Activated CD4-positive, alpha-beta T cell treated with anti-CD3 and anti-CD28 coated beads, Interleukin-2, amount 50 U/mL, for 4 hours (primary cell): ENCODE results near the gene RAMP2.
A peak's percentile ranks its signal among the peaks of the same experiment; 100 is the strongest.

ENCODE experiments used
- DNase-seq, 2 experiments: peaks; one replicate each; pipeline ENCODE4 v3.0.0-alpha.2; 2020

Gene RAMP2

DNA sequence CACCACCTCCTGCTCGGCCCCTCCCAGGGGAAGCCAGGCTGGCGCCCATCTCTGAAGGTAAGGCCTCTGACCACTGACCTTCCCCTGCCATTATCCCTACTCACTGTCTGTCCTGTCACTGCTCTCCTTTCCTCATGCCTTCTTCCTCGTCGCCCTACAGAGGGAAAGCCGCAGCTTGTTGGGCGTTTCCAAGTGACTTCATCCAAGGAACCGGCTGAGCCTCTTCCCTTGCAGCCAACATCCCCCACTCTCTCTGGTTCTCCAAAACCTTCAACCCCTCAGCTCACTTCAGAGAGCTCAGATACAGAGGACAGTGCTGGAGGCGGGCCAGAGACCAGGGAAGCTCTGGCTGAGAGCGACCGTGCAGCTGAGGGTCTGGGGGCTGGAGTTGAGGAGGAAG lies 34.4 kb downstream of the RAMP2 start:
- DNase-seq: no peak

DNA sequence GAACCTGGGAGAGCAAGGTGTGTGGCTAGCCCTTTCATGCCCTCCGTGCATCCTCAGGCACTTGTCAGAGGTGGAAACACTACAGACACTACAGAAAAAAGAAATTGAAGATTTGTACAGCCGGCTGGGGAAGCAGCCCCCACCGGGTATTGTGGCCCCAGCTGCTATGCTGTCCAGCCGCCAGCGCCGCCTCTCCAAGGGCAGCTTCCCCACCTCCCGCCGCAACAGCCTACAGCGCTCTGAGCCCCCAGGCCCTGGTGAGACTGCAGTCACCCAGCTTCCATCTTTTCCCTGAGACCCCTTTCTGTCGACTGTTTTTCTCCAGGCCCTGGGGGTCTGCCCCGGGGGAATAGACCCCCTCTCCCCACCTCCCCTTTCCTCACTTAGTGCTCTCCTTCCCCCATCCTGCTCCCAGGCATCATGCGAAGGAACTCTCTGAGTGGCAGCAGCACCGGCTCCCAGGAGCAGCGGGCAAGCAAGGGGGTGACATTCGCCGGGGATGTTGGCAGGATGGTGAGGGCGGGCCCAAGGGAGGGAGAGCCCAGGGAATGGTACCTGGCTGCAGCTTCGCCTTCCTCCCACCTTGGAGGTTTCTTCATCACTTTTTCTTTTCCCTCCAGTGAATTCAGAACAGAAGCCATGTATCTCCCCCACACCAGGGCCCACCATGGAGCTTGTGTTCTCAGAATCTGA lies 35.2 kb downstream of the RAMP2 start:
- no peak for DNase-seq

DNA sequence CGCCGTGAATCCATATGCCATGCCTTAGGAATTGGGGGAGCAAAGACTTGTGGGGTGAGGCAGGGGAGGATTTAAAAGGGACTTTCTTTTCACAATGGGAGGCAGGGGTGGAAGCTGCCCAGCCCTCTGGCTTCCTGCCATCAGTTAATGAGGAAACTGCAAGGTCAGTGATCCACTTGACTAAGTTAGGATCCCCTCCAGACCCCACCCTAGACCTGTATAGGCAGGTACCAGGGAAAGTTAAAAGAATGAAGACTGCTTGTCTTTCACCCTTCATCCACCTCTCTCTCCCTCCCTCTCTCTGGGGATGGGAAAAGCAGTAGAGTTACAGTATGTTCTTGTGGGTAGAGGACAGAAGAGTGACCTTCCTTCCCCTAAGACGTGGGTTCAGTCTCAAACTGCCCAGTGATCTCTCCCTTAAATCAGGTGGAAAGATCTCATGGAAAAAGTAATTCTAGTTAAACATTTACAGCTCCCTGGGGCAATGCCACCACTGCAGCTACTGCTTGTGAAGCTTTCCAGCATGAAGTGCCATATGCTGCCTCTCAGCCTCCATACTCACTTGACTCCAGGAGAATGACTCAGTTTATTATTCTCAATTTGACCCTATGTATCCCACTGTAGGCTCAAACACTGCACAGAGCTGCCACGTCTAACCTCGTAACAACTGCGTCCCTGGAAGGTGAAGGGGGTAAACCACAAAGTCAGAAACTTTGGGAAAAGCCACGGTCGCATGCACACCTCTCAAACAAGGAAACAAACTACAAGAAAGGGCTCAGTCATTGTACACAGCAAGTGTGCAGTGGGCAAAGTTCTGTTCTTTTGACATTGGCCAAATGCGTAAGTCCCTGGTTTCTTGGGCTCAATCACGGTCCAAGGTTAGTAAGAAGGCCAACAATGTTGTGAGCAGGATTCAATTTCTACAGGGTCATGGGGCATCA lies 36.3 kb downstream of the RAMP2 start:
- DNase-seq: no peak

DNA sequence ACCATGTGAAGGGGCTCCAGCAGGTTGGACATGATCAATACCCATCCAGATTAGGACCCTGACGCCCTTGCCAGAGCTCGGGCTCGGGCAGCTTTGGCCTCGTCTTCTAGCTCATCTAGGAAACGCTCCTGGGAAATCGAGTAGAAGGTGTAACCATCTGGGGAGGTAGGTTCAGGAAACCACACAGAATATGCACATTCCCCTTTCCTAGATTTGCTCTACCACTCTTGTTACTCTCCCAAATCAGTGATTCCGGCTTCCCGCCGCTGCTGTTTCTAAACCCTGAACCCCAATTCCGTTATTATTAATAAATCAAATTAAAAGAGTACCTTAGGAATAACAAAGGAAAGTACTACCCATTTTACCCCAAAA lies 37.0 kb downstream of the RAMP2 start:
- no peak for DNase-seq

DNA sequence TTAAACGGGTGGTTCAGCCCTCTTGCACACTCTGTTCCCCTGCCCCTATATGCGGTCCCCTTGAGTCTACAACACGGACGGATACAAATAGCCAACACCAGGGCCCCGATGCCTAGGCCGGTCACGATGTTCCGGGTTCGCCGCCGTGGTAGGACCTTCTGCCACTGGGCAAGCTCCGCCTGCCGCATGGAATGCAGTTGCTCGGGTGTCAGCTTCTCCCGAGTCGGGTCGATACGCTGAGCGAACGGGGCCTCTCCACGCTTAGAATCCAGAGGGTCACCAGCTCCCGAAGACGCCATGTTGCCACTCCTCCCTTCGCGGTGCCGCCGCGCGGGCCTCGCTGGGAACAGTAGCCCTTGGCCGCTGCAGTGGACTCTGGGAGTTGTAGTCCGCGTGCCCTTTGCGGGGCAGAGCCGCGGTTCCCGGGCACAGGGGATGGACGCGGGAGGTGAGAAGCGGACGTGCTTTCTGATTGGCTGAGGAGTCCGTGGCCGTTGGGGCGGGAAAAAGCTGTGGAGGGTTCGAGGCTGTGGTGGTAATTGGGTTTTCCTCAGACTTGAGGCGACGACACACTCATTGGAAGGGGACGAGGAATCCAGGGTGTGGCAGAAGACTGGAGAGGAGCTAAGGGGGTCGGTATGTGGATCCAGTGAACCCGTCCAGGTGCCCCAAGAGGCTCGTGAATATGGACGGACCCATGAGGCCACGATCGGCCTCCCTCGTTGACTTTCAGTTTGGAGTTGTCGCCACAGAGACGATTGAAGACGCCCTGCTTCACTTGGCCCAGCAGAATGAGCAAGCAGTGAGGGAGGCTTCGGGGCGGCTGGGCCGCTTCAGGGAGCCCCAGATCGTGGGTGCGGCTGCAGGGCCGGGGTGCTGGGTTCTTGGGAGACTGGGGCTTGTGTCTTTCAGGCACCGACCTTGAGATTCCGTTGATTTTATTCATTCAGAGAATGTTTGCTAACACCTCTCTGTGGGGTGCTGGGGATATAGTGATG lies 37.7 kb downstream of the RAMP2 start, which contains the start of the genes CNTD1 and COA3:
Gene CNTD1, plus strand, starts transcription at position 479 of the 998 bp plus-strand sequence. Its CDS starts 207 bp downstream, at position 686.
Gene COA3, minus strand, starts transcription at position 322 of the 998 bp plus-strand sequence. Its CDS starts 23 bp downstream, at position 299.
- peak; percentile 67 to 69 for DNase-seq

DNA sequence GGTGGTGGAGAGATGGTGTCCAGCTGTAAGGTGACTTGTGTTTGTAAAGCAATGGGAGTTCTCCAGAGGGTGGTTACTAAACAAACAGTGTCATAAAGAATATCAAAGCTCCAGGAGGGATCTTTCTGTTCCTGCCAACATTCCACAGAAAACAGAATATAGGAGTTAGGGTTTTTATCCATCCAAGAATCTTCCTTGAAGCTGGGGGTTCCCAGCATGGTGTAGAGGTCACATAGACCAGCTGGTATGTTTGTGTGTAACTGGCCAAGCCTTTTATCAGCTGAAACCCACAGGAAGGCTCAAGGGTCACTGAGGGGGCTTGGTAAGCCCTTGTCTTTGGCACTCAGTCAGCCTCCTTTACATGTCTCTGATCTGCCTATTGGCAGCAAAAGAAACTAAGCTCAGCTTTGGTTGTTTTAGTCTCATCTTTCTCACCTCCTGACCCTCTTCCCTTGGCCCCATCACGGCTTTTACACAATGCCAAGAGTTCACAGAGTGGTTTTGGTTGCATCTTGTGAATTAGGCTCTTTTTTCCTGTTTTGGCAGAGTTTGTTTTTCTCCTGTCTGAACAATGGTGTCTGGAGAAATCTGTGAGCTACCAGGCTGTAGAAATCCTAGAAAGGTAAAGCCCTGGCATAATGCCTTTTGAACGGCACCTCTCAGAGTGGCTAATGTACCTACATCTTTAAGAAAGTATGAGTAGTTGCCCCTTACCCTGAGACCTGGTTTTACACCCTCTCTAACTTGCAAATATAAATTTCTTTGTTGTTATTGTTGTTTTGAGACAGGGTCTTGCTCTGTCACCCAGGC lies 42.3 kb downstream of the RAMP2 start:
- no peak for DNase-seq

DNA sequence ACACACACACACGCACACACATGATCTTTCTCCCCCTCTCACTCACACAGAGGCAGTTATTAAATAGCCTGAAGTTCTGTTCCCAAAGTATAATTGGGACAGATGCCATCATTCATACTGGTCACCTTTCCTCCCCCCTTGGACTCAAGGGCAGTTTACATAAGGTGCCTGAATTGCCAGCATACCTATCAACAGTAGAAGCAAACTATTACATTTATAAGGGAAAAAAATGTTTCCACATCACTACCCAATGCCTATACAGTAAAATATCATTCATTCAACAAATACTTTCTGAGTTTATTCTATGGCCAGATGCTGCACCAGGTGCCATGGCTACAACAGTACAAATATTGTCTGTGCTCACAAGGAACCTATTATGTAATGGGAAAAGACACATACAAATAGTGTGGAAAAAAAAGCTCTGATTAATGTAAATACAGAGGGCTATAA lies 43.9 kb downstream of the RAMP2 start:
- DNase-seq: no peak

DNA sequence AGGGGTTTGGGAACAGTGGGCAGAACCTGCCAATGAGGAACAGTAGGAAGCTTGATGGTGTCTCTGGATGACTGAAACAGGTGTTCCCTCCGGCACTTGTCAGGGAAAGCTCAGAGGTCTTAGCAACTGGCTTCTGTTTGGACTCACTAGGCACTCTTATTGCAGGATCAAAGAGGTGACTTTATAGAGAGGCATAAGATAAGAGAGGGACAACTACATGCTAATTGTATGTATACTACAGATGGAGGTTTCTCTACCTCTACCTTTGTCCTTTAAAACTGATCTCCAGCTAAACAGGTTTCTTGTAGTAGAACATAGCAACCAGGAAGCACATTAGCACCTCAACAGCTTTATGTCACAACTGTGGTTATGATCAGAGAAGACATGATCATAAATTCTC lies 45.2 kb downstream of the RAMP2 start:
- no peak for DNase-seq

DNA sequence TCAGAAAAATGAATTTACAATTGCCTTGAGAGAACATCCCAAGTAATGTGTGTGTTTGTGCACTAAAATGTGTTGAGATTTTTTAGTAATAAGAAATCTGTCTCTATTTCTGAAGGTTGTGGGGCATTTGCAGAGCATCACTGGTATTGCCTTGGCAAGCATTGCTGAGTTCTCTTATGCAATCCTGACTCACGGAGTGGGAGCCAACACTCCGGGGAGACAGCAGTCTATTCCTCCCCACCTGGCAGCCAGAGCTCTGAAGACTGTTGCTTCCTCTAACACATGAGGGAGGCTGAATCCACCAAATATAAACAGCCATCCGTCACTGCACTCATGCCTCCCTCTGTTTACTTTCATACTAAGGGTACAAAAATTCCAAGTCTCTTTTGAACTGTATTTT lies 48.2 kb downstream of the RAMP2 start:
- no peak for DNase-seq
